Caco-2 (cell line): ENCODE measurements around the gene MYO10. TPM values are rescaled to one million over a fixed set of nuclear protein-coding genes. Genes with fewer than 3 reads are reported as not detected.
A peak's percentile ranks its signal among the peaks of the same experiment; 100 is the strongest.

Source experiments
- BruUV-seq: library from RNA; stranded (reverse); fragments of 400-500 nt; replicated peaks from 2 replicates; lab custom pipeline; 2021; lab: Mats Ljungman, UMichigan
- CTCF ChIA-PET: fragments of 300-600 bp; sonication (Branson Sonifier 250); formaldehyde crosslinking; loops from one replicate; lab custom pipeline; 2022; ENCODE audit warnings: antibody characterized with exemption; lab: Charles Lee
- POLR2A ChIA-PET: fragments of 300-600 bp; sonication (Branson Sonifier 250); formaldehyde crosslinking; loops from one replicate; lab custom pipeline; 2022; ENCODE audit warnings: antibody characterized with exemption; lab: Charles Lee
- DNase-seq, 2 experiments: peaks; one replicate each; pipeline versions ENCODE4 v3.0.0 to v3.0.0-alpha.2; 2020 to 2022
- H3K27me3 ChIP-seq: replicated peaks from 2 replicates; pipeline ENCODE4 v1.6.0; 2011; ENCODE audit warnings: low read length; ENCODE audit not compliant: control insufficient read depth, insufficient read depth
- H3K36me3 ChIP-seq: 2 replicates; pipeline ENCODE4 v1.5.1; 2011; ENCODE audit warnings: low read length; ENCODE audit not compliant: control insufficient read depth, insufficient read depth
- H3K4me1 ChIP-seq: fragments of 250-450 bp; sonication (Bioruptor Pico); 2 replicates; pipeline ENCODE4 v1.5.1; 2020; ENCODE audit warnings: mild to moderate bottlenecking
- H3K4me3 ChIP-seq: 2 replicates; pipeline ENCODE4 v1.5.1; 2011; ENCODE audit warnings: low read depth, mild to moderate bottlenecking, control low read depth, low read length
- H3K9me3 ChIP-seq: fragments of 250-450 bp; sonication (Bioruptor Pico); 2 replicates; pipeline ENCODE4 v1.5.1; 2020; ENCODE audit warnings: mild to moderate bottlenecking, moderate library complexity
- H3K27ac Mint-ChIP-seq: one replicate; pipeline ENCODE4 v1.8.0; 2022; ENCODE audit warnings: mixed read lengths; ENCODE audit not compliant: unreplicated experiment
- H3K27me3 Mint-ChIP-seq: one replicate; pipeline ENCODE4 v1.8.0; 2022; ENCODE audit warnings: mixed read lengths; ENCODE audit not compliant: insufficient read depth, unreplicated experiment
- H3K36me3 Mint-ChIP-seq: one replicate; pipeline ENCODE4 v1.8.0; 2022; ENCODE audit warnings: mild to moderate bottlenecking, mixed read lengths; ENCODE audit not compliant: insufficient read depth, unreplicated experiment
- H3K4me1 Mint-ChIP-seq: one replicate; pipeline ENCODE4 v1.8.0; 2022; ENCODE audit warnings: low read depth, mixed read lengths; ENCODE audit not compliant: unreplicated experiment
- H3K4me3 Mint-ChIP-seq: one replicate; pipeline ENCODE4 v1.8.0; 2022; ENCODE audit warnings: mild to moderate bottlenecking, moderate library complexity, mixed read lengths; ENCODE audit not compliant: unreplicated experiment
- H3K9me3 Mint-ChIP-seq: one replicate; pipeline ENCODE4 v1.8.0; 2022; ENCODE audit warnings: mixed read lengths; ENCODE audit not compliant: unreplicated experiment
- intact Hi-C: fragments of 100-400 bp; cut with micrococcal nuclease; formaldehyde crosslinking; loops from one replicate; pipeline ENCODE4 v1.10.0; 2022; ENCODE audit not compliant: unreplicated experiment
- total RNA-seq: library from RNA; stranded (reverse); gene quantifications from 2 replicates; pipeline ENCODE4 v1.2.3, GENCODE V29; 2022
- TF ChIP-seq, protein P1 (sequence below), 2 experiments: fragments of 200-600 bp in 1 of 2; IDR thresholded peaks; 1 replicate in 1 of 2; 2 replicates in 1 of 2; pipeline versions ENCODE4 v1.5.1 to v1.8.0; 2011 to 2022; ENCODE audit warnings: antibody characterized with exemption in 1 of 2, control low read depth in 1 of 2, inconsistent platforms in 1 of 2, low read depth in 1 of 2, low read length in 1 of 2, mild to moderate bottlenecking in 1 of 2, moderate library complexity in 1 of 2; ENCODE audit not compliant: insufficient read depth in 1 of 2, severe bottlenecking in 1 of 2, unreplicated experiment in 1 of 2

MYO10 gene
- total RNA-seq, 1 experiment from 2014 or later, result 67.6 TPM

DNA sequence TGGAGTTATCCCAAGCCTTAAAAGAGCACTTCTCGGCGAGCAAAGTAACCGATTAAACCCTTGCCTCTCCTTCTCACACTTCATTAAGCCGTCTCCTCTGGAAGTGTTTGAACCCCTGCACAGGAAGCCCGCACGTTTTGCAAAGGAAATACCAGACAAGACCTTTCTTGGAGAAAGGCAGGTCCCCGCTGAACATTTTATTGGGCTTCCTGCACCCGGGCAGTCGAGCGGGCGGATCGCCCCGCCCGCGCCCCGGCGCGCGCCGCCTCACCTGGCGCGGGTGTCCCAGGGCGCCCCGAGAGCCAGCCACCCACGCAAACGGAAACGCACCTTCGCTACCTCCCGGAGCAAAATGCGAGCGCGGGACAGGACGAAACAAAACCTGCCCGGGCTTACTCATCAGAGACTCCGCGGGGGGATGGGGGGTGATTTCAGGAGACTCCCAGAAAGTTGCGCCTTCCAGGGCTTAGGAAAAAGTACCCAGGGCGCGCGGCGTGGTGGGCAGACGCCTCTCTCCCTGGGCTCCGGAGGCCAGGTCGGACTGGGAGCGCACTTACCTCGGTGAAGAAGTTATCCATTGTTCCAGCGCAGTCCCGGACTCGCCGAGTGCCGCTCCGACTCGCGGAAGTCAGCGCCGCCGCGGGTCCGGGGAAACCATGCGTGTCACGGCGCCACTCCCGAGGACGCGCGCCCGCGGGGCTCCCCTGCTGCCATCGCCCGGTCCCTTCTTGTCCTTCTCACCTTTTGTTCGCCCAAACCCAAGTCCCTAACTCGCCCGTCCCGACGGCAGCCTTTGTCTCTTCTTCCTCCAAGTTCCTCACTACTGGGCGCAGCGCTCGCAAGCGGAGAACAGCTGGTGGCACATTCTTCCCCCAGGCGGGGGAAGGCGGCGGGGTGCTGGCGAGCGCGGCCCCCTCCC, 598 bp downstream of the MYO10 start:
- TF ChIP-seq, protein P1, sequence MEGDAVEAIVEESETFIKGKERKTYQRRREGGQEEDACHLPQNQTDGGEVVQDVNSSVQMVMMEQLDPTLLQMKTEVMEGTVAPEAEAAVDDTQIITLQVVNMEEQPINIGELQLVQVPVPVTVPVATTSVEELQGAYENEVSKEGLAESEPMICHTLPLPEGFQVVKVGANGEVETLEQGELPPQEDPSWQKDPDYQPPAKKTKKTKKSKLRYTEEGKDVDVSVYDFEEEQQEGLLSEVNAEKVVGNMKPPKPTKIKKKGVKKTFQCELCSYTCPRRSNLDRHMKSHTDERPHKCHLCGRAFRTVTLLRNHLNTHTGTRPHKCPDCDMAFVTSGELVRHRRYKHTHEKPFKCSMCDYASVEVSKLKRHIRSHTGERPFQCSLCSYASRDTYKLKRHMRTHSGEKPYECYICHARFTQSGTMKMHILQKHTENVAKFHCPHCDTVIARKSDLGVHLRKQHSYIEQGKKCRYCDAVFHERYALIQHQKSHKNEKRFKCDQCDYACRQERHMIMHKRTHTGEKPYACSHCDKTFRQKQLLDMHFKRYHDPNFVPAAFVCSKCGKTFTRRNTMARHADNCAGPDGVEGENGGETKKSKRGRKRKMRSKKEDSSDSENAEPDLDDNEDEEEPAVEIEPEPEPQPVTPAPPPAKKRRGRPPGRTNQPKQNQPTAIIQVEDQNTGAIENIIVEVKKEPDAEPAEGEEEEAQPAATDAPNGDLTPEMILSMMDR (IDR thresholded peaks at IDR 0.05; ENCODE audit: insufficient read depth in 1 of 2, low read depth in 1 of 2, low read length in 1 of 2, severe bottlenecking in 1 of 2, unreplicated experiment in 1 of 2), result no peak
- DNase-seq, result peak in 1 of 2 experiments; percentile 45
- H3K9me3 ChIP-seq, result no peaks in the 10 kb centered on the region

DNA sequence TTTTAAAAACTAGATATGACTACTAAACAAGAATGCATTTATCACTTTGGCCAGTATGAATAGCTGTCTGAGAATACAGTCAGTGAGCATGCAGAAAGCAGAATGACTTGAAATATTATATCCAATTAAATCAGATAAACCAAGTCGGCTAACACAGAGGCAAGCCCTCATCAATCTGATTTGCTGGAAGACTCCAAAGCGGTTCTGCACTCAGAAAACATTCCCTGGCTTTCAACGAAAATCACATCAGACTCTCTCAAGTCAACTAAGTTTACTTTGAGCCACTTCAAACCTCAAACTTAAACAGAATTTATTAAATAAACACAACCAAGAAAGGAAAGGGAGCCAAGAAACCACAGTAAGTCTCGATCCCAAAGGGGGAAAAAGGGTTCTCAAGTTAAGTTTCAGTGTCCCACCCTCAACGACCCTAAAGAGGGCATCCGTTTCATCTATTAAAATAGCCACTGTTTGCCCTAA, 1.4 kb downstream of the MYO10 start:
- H3K27ac Mint-ChIP-seq, result peak overlapping the region; percentile 86
- H3K4me1 Mint-ChIP-seq, result peaks cover 29% of the 10 kb centered on the region

More for the DNA sequence above, 598 bp downstream of the MYO10 start:
- Mint-ChIP-seq H3K9me3 (no peaks in the 10 kb centered on the region), H3K4me3 (peak overlapping the region; percentile 90), H3K4me1 (peaks cover 27% of the 10 kb centered on the region), H3K36me3 (peaks cover 26% of the 10 kb centered on the region), H3K27ac (peak overlapping the region; percentile 86), H3K27me3 (no peaks in the 10 kb centered on the region)
- intact Hi-C loops, result loop anchor here (1.0 to 5.0 kb wide), 5 partner anchors 30 to 234 kb away; no protein-coding TSS in a partner anchor
- H3K27me3 ChIP-seq, result no peaks in the 10 kb centered on the region
- peaks cover 28% of the 10 kb centered on the region for H3K4me1 ChIP-seq
- no peaks in the 10 kb centered on the region for H3K36me3 ChIP-seq
- CTCF ChIA-PET, result interaction anchor here (0.6 to 1.3 kb wide), 7 partner anchors 16 to 383 kb away, joined by 3 to 13 read pairs (median 3); no protein-coding TSS in a partner anchor
- POLR2A ChIA-PET, result interaction anchor here (0.6 to 1.5 kb wide), 5 partner anchors 54 to 254 kb away, joined by 3 to 7 read pairs (median 3); no protein-coding TSS in a partner anchor
- BruUV-seq, result no TSS peak
- peak overlapping the region; percentile 97 for H3K4me3 ChIP-seq

More for the DNA sequence above, 1.4 kb downstream of the MYO10 start:
- DNase-seq, result no peak
- Histone ChIP-seq H3K4me1 (peaks cover 28% of the 10 kb centered on the region), H3K36me3 (no peaks in the 10 kb centered on the region), H3K9me3 (no peaks in the 10 kb centered on the region), H3K27me3 (no peaks in the 10 kb centered on the region), H3K4me3 (peak overlapping the region; percentile 97)
- TF ChIP-seq, protein P1 (IDR thresholded peaks at IDR 0.05; ENCODE audit: insufficient read depth in 1 of 2, low read depth in 1 of 2, low read length in 1 of 2, severe bottlenecking in 1 of 2, unreplicated experiment in 1 of 2), result no peak
- peak overlapping the region; percentile 90 for H3K4me3 Mint-ChIP-seq
- ChIA-PET CTCF (interaction anchor here (0.6 to 0.8 kb wide), 3 partner anchors 54 to 198 kb away, joined by 3 read pairs; no protein-coding TSS in a partner anchor), POLR2A (no interaction called here)
- H3K36me3 Mint-ChIP-seq, result peaks cover 26% of the 10 kb centered on the region
- BruUV-seq, result TSS peak; percentile 23
- H3K9me3 Mint-ChIP-seq, result no peaks in the 10 kb centered on the region
- H3K27me3 Mint-ChIP-seq, result no peaks in the 10 kb centered on the region
- intact Hi-C loops, result loop anchor here (1.0 to 5.0 kb wide), 7 partner anchors 53 to 255 kb away; no protein-coding TSS in a partner anchor
